ENCODE data around the gene KCNJ10.

KCNJ10 gene

DNA sequence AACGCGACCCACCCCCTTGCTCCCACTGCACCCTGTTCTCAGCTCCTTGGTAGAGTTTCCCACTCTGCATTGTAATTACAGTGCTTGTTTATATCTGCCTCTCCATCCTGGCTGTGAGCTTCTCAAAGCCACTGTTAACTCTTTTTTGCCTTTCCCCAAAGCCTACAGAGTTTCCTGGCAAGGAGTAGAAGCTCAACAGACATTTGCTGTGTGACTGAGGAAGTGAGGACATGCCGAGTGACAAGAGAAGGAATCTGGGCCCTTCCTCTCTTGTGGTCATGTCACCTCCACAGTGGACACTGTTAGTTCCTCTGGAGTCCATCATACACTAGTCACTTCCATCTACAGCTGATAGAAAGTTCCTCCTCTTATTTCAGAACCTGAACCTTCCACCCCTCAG lies 34.5 kb upstream of the KCNJ10 start:
- ATAC-seq: no peak
- TF ChIP-seq TOX (CRISPR knock-in tag; IDR thresholded peaks at IDR 0.05; ENCODE audit: borderline replicate concordance) (no peak), PPARA (CRISPR knock-in tag; IDR thresholded peaks at IDR 0.05; ENCODE audit: borderline replicate concordance) (no peak), GLIS3 (CRISPR knock-in tag; IDR thresholded peaks at IDR 0.05) (no peak), ZFP3 (CRISPR knock-in tag; IDR thresholded peaks at IDR 0.05) (no peak), ISL1 (CRISPR knock-in tag; IDR thresholded peaks at IDR 0.05) (no peak), TCF4 (CRISPR knock-in tag; IDR thresholded peaks at IDR 0.05; ENCODE audit: borderline replicate concordance) (no peak), CSDC2 (CRISPR knock-in tag; IDR thresholded peaks at IDR 0.05) (no peak), OSR1 (CRISPR knock-in tag; IDR thresholded peaks at IDR 0.05) (no peak), ZNF70 (CRISPR knock-in tag; IDR thresholded peaks at IDR 0.05) (no peak), ZC3H10 (CRISPR knock-in tag; IDR thresholded peaks at IDR 0.05) (no peak), ESRRG (CRISPR knock-in tag; IDR thresholded peaks at IDR 0.05) (no peak)

DNA sequence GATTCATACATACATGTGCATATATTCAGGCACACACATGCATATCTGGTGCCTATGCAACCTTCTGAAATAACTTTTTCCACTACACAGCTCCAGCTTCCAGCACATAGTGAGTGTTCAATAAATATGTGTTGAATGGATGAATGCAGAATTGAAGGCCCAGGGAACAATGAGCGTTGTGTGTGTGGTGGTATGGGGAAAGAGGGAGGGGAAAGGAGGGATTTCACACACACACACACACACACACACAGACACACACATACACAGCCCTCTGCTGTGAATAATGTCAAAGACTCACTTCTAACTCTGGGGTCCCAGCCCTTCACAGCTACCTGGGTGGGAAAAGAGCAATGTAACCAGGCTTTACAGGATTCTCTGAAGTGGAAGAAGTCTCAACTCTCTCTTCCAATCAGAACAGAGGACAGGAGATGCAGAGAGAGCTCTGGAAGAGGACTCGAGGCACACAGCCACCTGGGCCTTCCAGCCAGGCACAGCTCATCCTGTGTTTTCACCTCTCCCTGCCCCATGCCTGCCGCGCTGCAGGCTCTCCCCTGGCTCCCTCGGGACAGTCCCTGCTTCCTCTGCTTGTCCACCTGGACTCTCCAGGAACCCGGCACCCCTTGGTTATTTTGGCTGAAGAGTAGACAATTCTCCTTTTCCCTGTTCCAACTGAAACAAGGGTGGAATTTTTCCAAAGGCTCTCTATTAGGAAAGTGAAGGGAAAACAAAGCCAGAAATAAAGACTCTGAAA lies 33.9 kb upstream of the KCNJ10 start:
- TF ChIP-seq ZNF565 (CRISPR knock-in tag; conservative IDR thresholded peaks at IDR 0.05; ENCODE audit: low read depth) (no peak), TOX (CRISPR knock-in tag; IDR thresholded peaks at IDR 0.05; ENCODE audit: borderline replicate concordance) (no peak), ARNTL (CRISPR knock-in tag; IDR thresholded peaks at IDR 0.05; ENCODE audit: borderline replicate concordance, low read depth) (no peak), PPARA (CRISPR knock-in tag; IDR thresholded peaks at IDR 0.05; ENCODE audit: borderline replicate concordance) (no peak), ZNF70 (CRISPR knock-in tag; IDR thresholded peaks at IDR 0.05) (no peak), SNAI2 (CRISPR knock-in tag; IDR thresholded peaks at IDR 0.05) (no peak), ZFP30 (CRISPR knock-in tag; IDR thresholded peaks at IDR 0.05) (no peak), ZNF8 (CRISPR knock-in tag; IDR thresholded peaks at IDR 0.05) (no peak), GLIS3 (CRISPR knock-in tag; IDR thresholded peaks at IDR 0.05) (no peak), CSDC2 (CRISPR knock-in tag; IDR thresholded peaks at IDR 0.05) (no peak)
- TF ChIP-seq, protein P1, sequence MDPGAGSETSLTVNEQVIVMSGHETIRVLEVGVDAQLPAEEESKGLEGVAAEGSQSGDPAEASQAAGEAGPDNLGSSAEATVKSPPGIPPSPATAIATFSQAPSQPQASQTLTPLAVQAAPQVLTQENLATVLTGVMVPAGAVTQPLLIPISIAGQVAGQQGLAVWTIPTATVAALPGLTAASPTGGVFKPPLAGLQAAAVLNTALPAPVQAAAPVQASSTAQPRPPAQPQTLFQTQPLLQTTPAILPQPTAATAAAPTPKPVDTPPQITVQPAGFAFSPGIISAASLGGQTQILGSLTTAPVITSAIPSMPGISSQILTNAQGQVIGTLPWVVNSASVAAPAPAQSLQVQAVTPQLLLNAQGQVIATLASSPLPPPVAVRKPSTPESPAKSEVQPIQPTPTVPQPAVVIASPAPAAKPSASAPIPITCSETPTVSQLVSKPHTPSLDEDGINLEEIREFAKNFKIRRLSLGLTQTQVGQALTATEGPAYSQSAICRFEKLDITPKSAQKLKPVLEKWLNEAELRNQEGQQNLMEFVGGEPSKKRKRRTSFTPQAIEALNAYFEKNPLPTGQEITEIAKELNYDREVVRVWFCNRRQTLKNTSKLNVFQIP (CRISPR knock-in tag; IDR thresholded peaks at IDR 0.05; ENCODE audit: borderline replicate concordance, low read depth): no peak
- TF ChIP-seq, protein P2, sequence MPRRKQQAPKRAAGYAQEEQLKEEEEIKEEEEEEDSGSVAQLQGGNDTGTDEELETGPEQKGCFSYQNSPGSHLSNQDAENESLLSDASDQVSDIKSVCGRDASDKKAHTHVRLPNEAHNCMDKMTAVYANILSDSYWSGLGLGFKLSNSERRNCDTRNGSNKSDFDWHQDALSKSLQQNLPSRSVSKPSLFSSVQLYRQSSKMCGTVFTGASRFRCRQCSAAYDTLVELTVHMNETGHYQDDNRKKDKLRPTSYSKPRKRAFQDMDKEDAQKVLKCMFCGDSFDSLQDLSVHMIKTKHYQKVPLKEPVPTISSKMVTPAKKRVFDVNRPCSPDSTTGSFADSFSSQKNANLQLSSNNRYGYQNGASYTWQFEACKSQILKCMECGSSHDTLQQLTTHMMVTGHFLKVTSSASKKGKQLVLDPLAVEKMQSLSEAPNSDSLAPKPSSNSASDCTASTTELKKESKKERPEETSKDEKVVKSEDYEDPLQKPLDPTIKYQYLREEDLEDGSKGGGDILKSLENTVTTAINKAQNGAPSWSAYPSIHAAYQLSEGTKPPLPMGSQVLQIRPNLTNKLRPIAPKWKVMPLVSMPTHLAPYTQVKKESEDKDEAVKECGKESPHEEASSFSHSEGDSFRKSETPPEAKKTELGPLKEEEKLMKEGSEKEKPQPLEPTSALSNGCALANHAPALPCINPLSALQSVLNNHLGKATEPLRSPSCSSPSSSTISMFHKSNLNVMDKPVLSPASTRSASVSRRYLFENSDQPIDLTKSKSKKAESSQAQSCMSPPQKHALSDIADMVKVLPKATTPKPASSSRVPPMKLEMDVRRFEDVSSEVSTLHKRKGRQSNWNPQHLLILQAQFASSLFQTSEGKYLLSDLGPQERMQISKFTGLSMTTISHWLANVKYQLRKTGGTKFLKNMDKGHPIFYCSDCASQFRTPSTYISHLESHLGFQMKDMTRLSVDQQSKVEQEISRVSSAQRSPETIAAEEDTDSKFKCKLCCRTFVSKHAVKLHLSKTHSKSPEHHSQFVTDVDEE (CRISPR knock-in tag; IDR thresholded peaks at IDR 0.05): no peak
- TF ChIP-seq, protein P3, sequence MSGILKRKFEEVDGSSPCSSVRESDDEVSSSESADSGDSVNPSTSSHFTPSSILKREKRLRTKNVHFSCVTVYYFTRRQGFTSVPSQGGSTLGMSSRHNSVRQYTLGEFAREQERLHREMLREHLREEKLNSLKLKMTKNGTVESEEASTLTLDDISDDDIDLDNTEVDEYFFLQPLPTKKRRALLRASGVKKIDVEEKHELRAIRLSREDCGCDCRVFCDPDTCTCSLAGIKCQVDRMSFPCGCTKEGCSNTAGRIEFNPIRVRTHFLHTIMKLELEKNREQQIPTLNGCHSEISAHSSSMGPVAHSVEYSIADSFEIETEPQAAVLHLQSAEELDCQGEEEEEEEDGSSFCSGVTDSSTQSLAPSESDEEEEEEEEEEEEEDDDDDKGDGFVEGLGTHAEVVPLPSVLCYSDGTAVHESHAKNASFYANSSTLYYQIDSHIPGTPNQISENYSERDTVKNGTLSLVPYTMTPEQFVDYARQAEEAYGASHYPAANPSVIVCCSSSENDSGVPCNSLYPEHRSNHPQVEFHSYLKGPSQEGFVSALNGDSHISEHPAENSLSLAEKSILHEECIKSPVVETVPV (CRISPR knock-in tag; IDR thresholded peaks at IDR 0.05): no peak
- TF ChIP-seq, protein P4, sequence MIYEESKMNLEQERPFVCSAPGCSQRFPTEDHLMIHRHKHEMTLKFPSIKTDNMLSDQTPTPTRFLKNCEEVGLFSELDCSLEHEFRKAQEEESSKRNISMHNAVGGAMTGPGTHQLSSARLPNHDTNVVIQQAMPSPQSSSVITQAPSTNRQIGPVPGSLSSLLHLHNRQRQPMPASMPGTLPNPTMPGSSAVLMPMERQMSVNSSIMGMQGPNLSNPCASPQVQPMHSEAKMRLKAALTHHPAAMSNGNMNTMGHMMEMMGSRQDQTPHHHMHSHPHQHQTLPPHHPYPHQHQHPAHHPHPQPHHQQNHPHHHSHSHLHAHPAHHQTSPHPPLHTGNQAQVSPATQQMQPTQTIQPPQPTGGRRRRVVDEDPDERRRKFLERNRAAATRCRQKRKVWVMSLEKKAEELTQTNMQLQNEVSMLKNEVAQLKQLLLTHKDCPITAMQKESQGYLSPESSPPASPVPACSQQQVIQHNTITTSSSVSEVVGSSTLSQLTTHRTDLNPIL (CRISPR knock-in tag; IDR thresholded peaks at IDR 0.05; ENCODE audit: low read depth): no peak
- ATAC-seq: no peak

DNA sequence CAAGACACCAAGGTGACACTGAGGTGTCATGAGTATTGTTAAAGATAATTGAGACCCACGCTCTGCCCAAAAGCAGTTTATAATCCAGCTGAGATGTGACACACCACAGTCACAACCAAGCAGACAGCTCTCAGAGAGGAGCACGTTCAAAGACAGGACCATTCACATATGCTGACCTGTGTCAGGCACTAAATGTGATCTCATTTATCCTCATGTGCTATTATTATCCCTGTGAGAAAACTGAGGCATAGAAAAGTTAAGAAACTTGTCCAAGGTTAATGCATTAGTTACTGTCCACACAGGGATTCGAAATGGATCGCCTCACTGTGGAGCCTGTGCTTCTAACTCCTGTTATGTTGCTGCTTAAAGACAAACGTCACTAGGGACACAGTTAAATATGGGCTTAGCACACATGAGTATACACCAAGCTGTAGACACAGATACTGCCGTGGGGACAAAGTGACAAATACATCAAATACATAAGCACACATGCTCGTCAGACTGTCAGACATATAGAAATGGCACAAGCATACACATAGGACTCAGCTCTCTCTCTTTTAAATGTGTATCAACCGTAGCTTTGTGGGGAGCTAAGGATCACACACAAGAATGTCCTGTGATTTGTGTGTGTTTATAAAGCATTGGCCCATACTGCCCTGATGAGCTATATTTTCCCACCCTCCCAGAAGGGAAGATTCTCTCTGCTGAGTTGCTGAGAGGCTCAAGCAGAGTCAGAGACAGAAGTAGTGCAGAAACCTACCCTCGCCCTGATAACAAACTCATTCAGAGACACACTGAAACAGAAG lies 32.0 kb upstream of the KCNJ10 start:
- ATAC-seq: no peak
- TF ChIP-seq ZNF70 (CRISPR knock-in tag; IDR thresholded peaks at IDR 0.05) (no peak), TOX (CRISPR knock-in tag; IDR thresholded peaks at IDR 0.05; ENCODE audit: borderline replicate concordance) (no peak), ZNF565 (CRISPR knock-in tag; conservative IDR thresholded peaks at IDR 0.05; ENCODE audit: low read depth) (no peak), ARNTL (CRISPR knock-in tag; IDR thresholded peaks at IDR 0.05; ENCODE audit: borderline replicate concordance, low read depth) (no peak), RARB (CRISPR knock-in tag; IDR thresholded peaks at IDR 0.05) (no peak), PPARA (CRISPR knock-in tag; IDR thresholded peaks at IDR 0.05; ENCODE audit: borderline replicate concordance) (no peak), ZC3H10 (CRISPR knock-in tag; IDR thresholded peaks at IDR 0.05) (no peak), CSDC2 (CRISPR knock-in tag; IDR thresholded peaks at IDR 0.05) (no peak), GLIS3 (CRISPR knock-in tag; IDR thresholded peaks at IDR 0.05) (no peak), ZFP30 (CRISPR knock-in tag; IDR thresholded peaks at IDR 0.05) (no peak), ZNF8 (CRISPR knock-in tag; IDR thresholded peaks at IDR 0.05) (no peak), ESRRG (CRISPR knock-in tag; IDR thresholded peaks at IDR 0.05) (no peak), OSR1 (CRISPR knock-in tag; IDR thresholded peaks at IDR 0.05) (no peak), TCF4 (CRISPR knock-in tag; IDR thresholded peaks at IDR 0.05; ENCODE audit: borderline replicate concordance) (no peak)
- TF ChIP-seq, protein P4 (CRISPR knock-in tag; IDR thresholded peaks at IDR 0.05; ENCODE audit: low read depth): no peak
- TF ChIP-seq, protein P5, sequence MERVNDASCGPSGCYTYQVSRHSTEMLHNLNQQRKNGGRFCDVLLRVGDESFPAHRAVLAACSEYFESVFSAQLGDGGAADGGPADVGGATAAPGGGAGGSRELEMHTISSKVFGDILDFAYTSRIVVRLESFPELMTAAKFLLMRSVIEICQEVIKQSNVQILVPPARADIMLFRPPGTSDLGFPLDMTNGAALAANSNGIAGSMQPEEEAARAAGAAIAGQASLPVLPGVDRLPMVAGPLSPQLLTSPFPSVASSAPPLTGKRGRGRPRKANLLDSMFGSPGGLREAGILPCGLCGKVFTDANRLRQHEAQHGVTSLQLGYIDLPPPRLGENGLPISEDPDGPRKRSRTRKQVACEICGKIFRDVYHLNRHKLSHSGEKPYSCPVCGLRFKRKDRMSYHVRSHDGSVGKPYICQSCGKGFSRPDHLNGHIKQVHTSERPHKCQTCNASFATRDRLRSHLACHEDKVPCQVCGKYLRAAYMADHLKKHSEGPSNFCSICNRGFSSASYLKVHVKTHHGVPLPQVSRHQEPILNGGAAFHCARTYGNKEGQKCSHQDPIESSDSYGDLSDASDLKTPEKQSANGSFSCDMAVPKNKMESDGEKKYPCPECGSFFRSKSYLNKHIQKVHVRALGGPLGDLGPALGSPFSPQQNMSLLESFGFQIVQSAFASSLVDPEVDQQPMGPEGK (CRISPR knock-in tag; IDR thresholded peaks at IDR 0.05; ENCODE audit: borderline replicate concordance): no peak
- TF ChIP-seq, protein P3 (CRISPR knock-in tag; IDR thresholded peaks at IDR 0.05): no peak
